ENCODE data around the gene GRAPL. TPM values are rescaled to one million over a fixed set of nuclear protein-coding genes. Genes with fewer than 3 reads are reported as not detected.
"Not testable (repeated sequence)": the region's sequence is repeated elsewhere in the genome, so short reads cannot be mapped to it uniquely, and the experiment has no call there.

The GRAPL gene
- 1 to 10 TPM; 1.1 to 4.1 (median 2.8) TPM for total RNA-seq

DNA sequence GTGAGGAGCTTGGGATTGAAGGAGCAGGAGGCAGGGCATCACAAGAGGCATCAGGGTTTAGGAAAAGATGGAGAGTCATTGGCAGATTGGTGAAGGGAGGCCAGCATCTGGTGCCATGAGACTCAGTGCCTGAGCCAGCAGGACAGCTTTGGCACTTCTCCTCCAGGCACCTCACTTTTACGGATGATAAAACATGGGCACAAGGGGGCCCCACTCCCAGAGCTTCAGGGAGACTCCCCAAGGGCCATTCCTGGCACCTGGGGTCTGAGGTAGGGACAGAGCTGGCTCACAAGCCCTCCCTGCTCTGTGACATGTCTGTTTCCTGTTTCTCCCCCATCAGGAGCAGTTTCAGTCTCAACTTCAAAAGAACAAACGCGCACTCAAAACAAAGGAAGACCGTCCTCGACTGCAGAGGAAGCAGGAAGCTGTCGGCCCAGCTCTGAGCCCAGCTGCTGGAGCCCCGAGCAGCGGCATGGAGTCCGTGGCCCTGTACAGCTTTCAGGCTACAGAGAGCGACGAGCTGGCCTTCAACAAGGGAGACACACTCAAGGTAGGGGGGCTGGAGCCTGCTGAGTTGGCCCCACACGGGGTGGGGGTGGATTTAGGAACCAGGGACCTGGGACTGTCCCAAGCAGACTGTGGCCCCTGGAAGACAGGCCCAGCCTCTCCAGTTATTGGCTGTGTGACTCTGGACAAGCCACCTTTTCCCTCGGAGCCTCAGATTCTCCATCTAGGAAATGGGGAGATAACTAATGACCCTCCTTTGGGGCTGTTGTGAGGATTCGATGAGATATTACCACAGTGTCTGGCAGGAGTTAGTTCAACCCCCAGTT, at the start of gene GRAPL:
GRAPL (plus strand) TSS at position 442 of the 833 bp plus-strand sequence; CDS start at position 473, 31 bp downstream.
- DNase-seq (ENCODE audit: low spot score); ATAC-seq (ENCODE audit: low FRiP score): not testable (repeated sequence)

DNA sequence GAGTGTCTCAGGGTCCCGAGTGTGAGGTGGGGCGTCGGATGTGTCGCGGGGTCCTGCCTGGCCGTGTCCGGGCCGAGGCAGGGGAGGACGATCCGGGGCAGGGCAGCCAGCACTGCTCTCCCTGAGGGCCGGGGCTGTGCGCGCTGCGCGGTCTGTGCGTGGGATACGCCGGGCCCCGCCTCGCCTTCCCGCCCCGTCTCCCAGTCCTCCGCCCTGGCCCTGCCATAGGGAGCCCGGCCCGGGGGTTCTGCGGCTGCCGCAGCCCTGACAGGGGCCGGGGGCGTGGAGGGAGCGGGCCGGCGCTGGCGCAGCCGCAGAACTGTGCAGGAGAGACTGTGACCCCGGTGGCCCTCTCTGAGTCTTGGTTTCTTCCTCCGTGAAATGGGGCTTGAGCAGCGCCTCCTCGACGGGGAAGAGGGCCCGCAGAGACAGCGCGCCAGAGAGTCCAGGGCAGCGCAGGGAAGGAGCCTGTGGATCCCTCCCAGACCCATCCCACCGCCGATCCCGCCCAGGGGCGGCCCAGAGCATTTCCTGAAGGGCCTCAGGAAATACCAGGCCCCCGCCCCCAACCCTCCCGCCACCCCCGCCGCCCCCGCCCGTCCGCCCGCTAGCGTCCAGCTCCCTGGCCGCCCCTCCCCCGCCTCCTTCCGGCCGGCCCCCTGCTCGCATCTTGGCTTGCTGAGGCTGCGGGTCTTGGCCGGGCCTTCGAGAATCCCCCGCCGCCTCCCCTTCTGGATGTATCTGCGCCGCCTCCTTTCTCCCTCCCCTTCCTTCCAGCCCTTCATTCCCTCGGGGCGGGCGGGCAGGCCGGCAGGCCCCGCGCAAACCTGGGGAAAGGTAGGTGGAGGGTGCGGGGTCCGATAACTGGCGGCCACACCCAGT, 38.3 kb upstream of the GRAPL start:
- DNase-seq (ENCODE audit: low spot score): not testable (repeated sequence)
- peak; percentile 79 for ATAC-seq (ENCODE audit: low FRiP score)

DNA sequence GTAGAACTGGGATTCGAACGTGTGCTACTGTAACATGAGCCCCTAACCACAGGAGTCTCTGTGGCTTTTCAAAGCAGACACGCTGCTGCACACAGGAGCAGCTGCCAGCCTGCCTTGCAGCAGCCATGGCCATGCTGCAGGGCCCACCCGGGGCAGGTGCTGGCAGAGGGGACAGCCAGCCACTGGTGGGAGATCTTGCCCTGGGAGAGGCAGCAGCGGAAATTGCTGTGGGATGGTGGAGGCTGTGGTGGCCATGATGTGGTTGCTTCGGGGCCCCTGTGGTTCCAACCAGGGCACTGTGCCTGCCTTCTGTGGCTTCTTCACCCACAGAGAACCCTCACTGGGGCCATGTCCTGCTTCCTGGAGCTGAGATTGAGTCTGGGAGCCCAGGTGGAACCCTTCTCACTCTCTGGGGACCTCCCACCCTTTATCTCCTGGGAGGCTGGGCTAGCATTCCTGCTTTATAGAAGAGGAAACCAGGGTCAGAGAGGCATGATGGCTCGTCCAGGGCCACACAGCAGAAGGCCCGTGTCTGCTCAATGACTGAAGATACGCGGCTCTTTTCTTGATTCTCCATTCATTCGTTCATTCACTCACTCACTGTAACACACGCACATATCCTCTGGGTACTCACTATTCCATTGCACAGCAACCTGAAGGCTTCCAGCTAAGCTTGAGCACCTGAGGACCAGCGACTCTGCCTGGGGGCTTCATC, 37.2 kb upstream of the GRAPL start:
- not testable (repeated sequence) for DNase-seq (ENCODE audit: low spot score); ATAC-seq (ENCODE audit: low FRiP score)

GRCh38 chr17:19092737-19093683, 34.4 kb upstream of the GRAPL start:
- ATAC-seq (ENCODE audit: low FRiP score) (peak; percentile 79), DNase-seq (ENCODE audit: low spot score) (peak; percentile 19)

- ATAC-seq (ENCODE audit: low FRiP score): peak; percentile 54
- DNase-seq (ENCODE audit: low spot score): peak; percentile 20
These were observed 33.5 kb upstream of the GRAPL start for GRCh38 chr17:19093684-19094438.

DNA sequence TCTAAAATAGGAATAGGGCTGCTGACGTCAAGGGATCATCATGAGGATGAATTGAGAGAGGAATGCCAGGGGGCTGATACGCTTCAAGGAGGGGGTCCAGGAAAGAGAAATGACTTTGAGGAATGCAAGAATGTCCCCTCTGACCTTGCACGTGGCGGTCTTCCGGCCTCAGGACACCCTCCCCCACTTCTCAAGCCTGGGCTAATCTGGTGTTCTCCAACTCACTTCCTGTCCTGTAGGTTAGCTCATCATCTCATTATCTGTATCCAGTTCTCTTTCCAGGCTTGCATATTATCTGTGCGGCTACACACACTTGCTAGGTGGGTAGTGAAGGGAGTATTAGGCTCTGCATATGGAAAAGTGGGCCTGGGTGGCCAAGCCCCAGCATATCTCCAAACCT, 18.9 kb upstream of the GRAPL start:
- not testable (repeated sequence) for ATAC-seq (ENCODE audit: low FRiP score); DNase-seq (ENCODE audit: low spot score)

- peak; percentile 89 for ATAC-seq (ENCODE audit: low FRiP score)
- DNase-seq (ENCODE audit: low spot score): not testable (repeated sequence)
These were observed 16.9 kb upstream of the GRAPL start for GRCh38 chr17:19110189-19111097.

DNA sequence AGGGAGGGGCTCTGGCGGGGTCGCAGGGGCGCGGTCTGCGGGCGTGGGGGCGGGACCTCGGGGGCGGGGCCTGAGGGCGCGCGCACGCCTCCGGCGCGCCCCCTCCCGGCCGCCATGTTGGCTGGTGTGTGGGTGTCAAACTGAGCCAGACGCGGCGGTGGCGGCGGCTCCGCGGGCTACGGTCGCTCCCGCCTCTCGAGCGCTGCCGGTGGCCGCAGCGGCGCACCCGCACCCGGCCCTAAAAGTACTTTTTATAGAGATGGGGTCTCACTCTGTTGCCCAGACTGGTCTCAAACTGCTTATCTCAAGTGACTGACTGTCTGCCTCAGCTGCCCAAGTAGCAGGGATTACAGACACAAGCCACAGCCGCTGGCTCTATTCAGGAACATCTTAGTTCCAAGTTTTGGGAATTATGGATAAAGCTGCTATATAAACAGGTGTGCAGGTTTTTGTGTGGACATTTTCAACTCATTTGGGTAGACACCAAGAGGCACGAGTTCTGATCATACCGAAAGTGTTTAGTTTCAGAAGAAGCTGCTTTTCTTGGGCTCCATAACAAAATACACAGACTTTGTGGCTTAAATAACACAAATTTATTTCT, 16.2 kb upstream of the GRAPL start:
- ATAC-seq (ENCODE audit: low FRiP score) (peak; percentile 88), DNase-seq (ENCODE audit: low spot score) (peak; percentile 25)

DNA sequence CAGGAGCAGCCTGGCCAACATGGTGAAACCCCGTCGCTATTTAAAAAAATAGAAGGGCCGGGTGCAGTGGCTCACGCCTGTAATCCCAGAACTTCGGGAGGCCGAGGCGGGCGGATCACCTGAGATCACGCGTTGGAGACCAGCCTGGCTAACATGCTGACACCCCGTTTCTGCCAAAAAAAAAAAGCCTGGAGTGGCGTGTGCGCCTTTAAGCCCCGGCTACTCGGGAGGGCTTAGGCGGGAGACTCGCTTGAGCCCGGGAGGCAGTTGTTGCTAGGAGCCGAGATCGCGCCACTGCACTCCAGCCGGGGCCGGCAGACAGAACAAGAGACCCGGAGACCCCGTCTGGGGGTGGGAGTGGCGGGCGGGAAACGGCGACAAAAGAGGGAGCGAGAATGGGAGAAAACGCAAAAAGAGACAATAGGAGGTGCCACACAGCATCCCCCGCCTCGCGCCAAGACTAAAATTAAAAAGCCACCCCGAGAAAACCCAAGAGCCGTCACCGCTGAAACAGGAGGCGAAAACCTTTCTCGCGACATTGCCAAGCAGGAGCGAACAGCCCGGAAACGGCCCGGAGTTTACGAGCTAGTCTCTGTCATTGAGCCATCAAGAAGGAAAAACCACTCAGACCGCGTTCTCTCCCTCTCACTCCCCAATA, 15.5 kb upstream of the GRAPL start:
- not testable (repeated sequence) for ATAC-seq (ENCODE audit: low FRiP score); DNase-seq (ENCODE audit: low spot score)

- not testable (repeated sequence) for ATAC-seq (ENCODE audit: low FRiP score); DNase-seq (ENCODE audit: low spot score)
These were observed 14.9 kb upstream of the GRAPL start for GRCh38 chr17:19112459-19112826.

- DNase-seq (ENCODE audit: low spot score); ATAC-seq (ENCODE audit: low FRiP score): not testable (repeated sequence)
These were observed 8.7 kb upstream of the GRAPL start for GRCh38 chr17:19118695-19119094.

DNA sequence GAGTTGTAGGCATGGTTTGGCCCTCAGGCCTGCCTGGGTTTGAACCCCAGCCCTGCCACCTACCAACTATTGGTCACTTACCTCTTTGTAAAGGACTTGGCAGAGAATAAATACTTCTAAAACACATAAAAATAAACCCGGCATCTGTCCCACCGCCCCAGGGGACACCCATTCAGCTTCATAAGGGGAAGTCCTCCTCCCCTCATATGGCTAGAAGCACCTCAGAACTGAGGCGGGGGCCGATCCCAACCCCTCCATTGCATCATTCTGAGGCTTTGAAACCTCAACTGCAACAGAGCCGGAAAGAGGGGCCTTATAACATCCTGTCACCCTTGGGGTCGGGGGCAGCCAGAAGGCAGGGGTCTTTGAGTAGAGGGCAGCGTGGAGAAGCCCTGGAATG, 2.1 kb upstream of the GRAPL start:
- not testable (repeated sequence) for ATAC-seq (ENCODE audit: low FRiP score); DNase-seq (ENCODE audit: low spot score)

GRCh38 chr17:19129500-19129899, 2.1 kb downstream of the GRAPL start:
- ATAC-seq (ENCODE audit: low FRiP score); DNase-seq (ENCODE audit: low spot score): not testable (repeated sequence)

DNA sequence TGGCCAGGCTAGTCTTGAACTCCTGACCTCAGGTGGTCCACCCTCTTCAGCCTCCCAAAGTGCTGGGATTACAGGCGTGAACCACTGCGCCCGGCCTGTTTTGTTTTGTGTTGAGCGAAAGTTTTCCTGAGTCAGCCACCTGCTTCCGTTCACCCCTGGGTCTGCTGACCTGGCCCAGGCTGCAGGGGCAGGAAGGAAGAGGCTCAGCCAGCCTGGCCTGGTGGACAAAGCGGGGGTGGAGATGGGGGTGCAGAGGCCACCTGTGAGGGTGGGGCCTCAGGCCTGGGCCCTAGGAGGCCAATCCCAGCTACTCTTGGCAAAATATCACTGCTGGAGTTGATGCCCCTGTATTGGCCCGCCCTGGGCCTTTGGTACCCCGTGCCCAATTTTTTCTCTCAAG, 3.7 kb downstream of the GRAPL start:
- not testable (repeated sequence) for DNase-seq (ENCODE audit: low spot score); ATAC-seq (ENCODE audit: low FRiP score)

- not testable (repeated sequence) for DNase-seq (ENCODE audit: low spot score); ATAC-seq (ENCODE audit: low FRiP score)
These were observed 4.4 kb downstream of the GRAPL start for GRCh38 chr17:19131772-19132171.

GRCh38 chr17:19133793-19134192, 6.4 kb downstream of the GRAPL start:
- ATAC-seq (ENCODE audit: low FRiP score); DNase-seq (ENCODE audit: low spot score): not testable (repeated sequence)

All from omental fat pad (tissue), 4 donors.